ENCODE data around the gene RBM33. TPM values are rescaled to one million over a fixed set of nuclear protein-coding genes. Genes with fewer than 3 reads are reported as not detected.

RBM33 gene
- polyA plus RNA-seq, 1 donor (not counting 4 experiments of a cell fraction or from before 2014, with no cell fraction given) = 8.9 TPM

GRCh38 chr7:155795951-155796350 lies 151.5 kb downstream of the RBM33 start:
- Histone ChIP-seq H3K9me3 (ENCODE audit: control insufficient read depth, low read depth, low read length) (peaks cover 2% of the 10 kb centered on the region), H3K9ac (ENCODE audit: control insufficient read depth, extremely low read depth, insufficient read depth, low read length) (no peak overlapping the region), H3K79me2 (ENCODE audit: control insufficient read depth, insufficient read depth, low read length) (no peaks in the 10 kb centered on the region), H4K20me1 (ENCODE audit: control insufficient read depth, extremely low read depth, insufficient read depth, low read length) (no peaks in the 10 kb centered on the region), H3K36me3 (ENCODE audit: control insufficient read depth in 2 of 2, extremely low read depth in 1 of 2, insufficient read depth in 2 of 2, low read length in 2 of 2) (no peaks in the 10 kb centered on the region), H3K27ac (ENCODE audit: control insufficient read depth, insufficient read depth, low read length) (no peak overlapping the region), H2AFZ (ENCODE audit: control insufficient read depth, low read length) (no peak overlapping the region), H3K4me2 (ENCODE audit: control insufficient read depth, extremely low read depth, insufficient read depth, low read depth, low read length) (no peak overlapping the region), H3K4me1 (ENCODE audit: control insufficient read depth, extremely low read depth, insufficient read depth, low read length) (peaks cover 8% of the 10 kb centered on the region), H3K27me3 (ENCODE audit: control insufficient read depth, extremely low read depth, insufficient read depth, low read length) (peaks cover 41% of the 10 kb centered on the region), H3K9me1 (ENCODE audit: control insufficient read depth, extremely low read depth, insufficient read depth, low read length) (no peaks in the 10 kb centered on the region), H3K4me3 (ENCODE audit: control insufficient read depth in 2 of 3, extremely low read depth in 1 of 3, insufficient read depth in 2 of 3, low read depth in 1 of 3, low read length in 3 of 3) (no peak overlapping the region)
- no peak for FAIRE-seq
- TF ChIP-seq EZH2 (IDR thresholded peaks at IDR 0.05; ENCODE audit: low read length) (no peak), CTCF (optimal IDR thresholded peaks at IDR 0.05 in 1 of 3, IDR thresholded peaks at IDR 0.05 in 1 of 3, conservative IDR thresholded peaks at IDR 0.05 in 1 of 3; ENCODE audit: extremely low read depth in 1 of 3, insufficient read depth in 2 of 3, low read length in 3 of 3) (no peak)
- DNase-seq (ENCODE audit: low read depth, low spot score) = no peak
- dilution Hi-C loops (cut with MboI; ENCODE audit: extremely low pct_ligation_motif_present, low sequenced_read_pairs) = no loop called here

- Histone ChIP-seq H3K4me1 (ENCODE audit: control insufficient read depth, extremely low read depth, insufficient read depth, low read length) (peaks cover 8% of the 10 kb centered on the region), H2AFZ (ENCODE audit: control insufficient read depth, low read length) (peak overlapping the region; percentile 46), H3K9ac (ENCODE audit: control insufficient read depth, extremely low read depth, insufficient read depth, low read length) (no peak overlapping the region), H3K79me2 (ENCODE audit: control insufficient read depth, insufficient read depth, low read length) (no peaks in the 10 kb centered on the region), H3K9me1 (ENCODE audit: control insufficient read depth, extremely low read depth, insufficient read depth, low read length) (no peaks in the 10 kb centered on the region), H3K27me3 (ENCODE audit: control insufficient read depth, extremely low read depth, insufficient read depth, low read length) (peaks cover 47% of the 10 kb centered on the region), H3K27ac (ENCODE audit: control insufficient read depth, insufficient read depth, low read length) (no peak overlapping the region), H4K20me1 (ENCODE audit: control insufficient read depth, extremely low read depth, insufficient read depth, low read length) (no peaks in the 10 kb centered on the region), H3K36me3 (ENCODE audit: control insufficient read depth in 2 of 2, extremely low read depth in 1 of 2, insufficient read depth in 2 of 2, low read length in 2 of 2) (no peaks in the 10 kb centered on the region), H3K4me3 (ENCODE audit: control insufficient read depth in 2 of 3, extremely low read depth in 1 of 3, insufficient read depth in 2 of 3, low read depth in 1 of 3, low read length in 3 of 3) (no peak overlapping the region), H3K4me2 (ENCODE audit: control insufficient read depth, extremely low read depth, insufficient read depth, low read depth, low read length) (peak overlapping the region; percentile 45), H3K9me3 (ENCODE audit: control insufficient read depth, low read depth, low read length) (peaks cover 2% of the 10 kb centered on the region)
- DNase-seq (ENCODE audit: low read depth, low spot score) = no peak
- no peak for TF ChIP-seq EZH2 (IDR thresholded peaks at IDR 0.05; ENCODE audit: low read length)
- TF ChIP-seq CTCF (optimal IDR thresholded peaks at IDR 0.05 in 1 of 3, IDR thresholded peaks at IDR 0.05 in 1 of 3, conservative IDR thresholded peaks at IDR 0.05 in 1 of 3; ENCODE audit: extremely low read depth in 1 of 3, insufficient read depth in 2 of 3, low read length in 3 of 3) = peak; percentile 31 to 95 (median 92)
- dilution Hi-C loops (cut with MboI; ENCODE audit: extremely low pct_ligation_motif_present, low sequenced_read_pairs) = no loop called here
- FAIRE-seq = no peak
These were observed 152.2 kb downstream of the RBM33 start for GRCh38 chr7:155796381-155797261.
